ENCODE measurements around the gene RPRD1B. TPM values are rescaled to one million over a fixed set of nuclear protein-coding genes. Genes with fewer than 3 reads are reported as not detected.

Gene RPRD1B
- polyA plus RNA-seq, 1 of the 3 experiments (the other 2 are of a cell fraction) = 11.8 TPM

- peak; percentile 84 for DNase-seq
- CTCF ChIA-PET = interaction anchor here (0.6 to 2.4 kb wide), 11 partner anchors 9 to 93 kb away, joined by 3 to 13 read pairs (median 4); no protein-coding TSS in a partner anchor
- no peaks in the 10 kb centered on the region for H4K20me1 ChIP-seq (ENCODE audit: insufficient read depth)
- H3K79me2 ChIP-seq (ENCODE audit: insufficient read depth) = no peaks in the 10 kb centered on the region
- no peak overlapping the region for H3K4me3 ChIP-seq (ENCODE audit: low read depth in 2 of 2, low read length in 1 of 2)
- no peaks in the 10 kb centered on the region for H3K27me3 ChIP-seq (ENCODE audit: insufficient read depth)
- H3K36me3 ChIP-seq (replicated peaks in 1 of 2; ENCODE audit: control insufficient read depth in 1 of 2, insufficient read depth in 2 of 2, low read length in 1 of 2) = peaks cover 52 to 62% of the 10 kb centered on the region in 2 experiments
- H3K9me2 ChIP-seq = no peaks in the 10 kb centered on the region
- H3K4me2 ChIP-seq = no peak overlapping the region
- TF ChIP-seq EP300 (IDR thresholded peaks at IDR 0.05; ENCODE audit: borderline replicate concordance in 1 of 2, low read depth in 1 of 2, low read length in 1 of 2) = peak in 1 of 2 experiments; percentile 1; a peak in 1 of 4 replicates
- no peak for TF ChIP-seq SIN3A (IDR thresholded peaks at IDR 0.05; ENCODE audit: borderline replicate concordance, low read depth, low read length)
- TF ChIP-seq NRF1 (IDR thresholded peaks at IDR 0.05; ENCODE audit: low read depth, low read length) = no peak
- 0 out of 2 replicates have a peak, but pooled peaks have one; percentile 8 for TF ChIP-seq RAD21 (IDR thresholded peaks at IDR 0.05; ENCODE audit: low read length)
- TF ChIP-seq MXI1 (IDR thresholded peaks at IDR 0.05; ENCODE audit: low read depth, low read length) = peak; percentile 38; the same call in 1 of the 2 replicates
- peak; percentile 42; the same call in 1 of the 2 replicates for TF ChIP-seq GATA2 (CRISPR knock-in tag; IDR thresholded peaks at IDR 0.05)
- H3F3A ChIP-seq (replicated peaks; ENCODE audit: insufficient read depth) = peaks cover 55% of the 10 kb centered on the region
- peaks cover 19 to 46% of the 10 kb centered on the region in 2 experiments for H3K4me1 ChIP-seq (ENCODE audit: control insufficient read depth in 1 of 2, insufficient read depth in 2 of 2, low read depth in 1 of 2, low read length in 1 of 2)
- H3K27ac ChIP-seq (ENCODE audit: low read depth in 2 of 2, low read length in 1 of 2) = peak overlapping the region; percentile 46 to 91
- no peak overlapping the region for H3K9ac ChIP-seq
- 69% methylated on average over 11 of the region's 12 CpGs for WGBS (ENCODE audit: low lambda C conversion rate)
- no peak overlapping the region for H2AFZ ChIP-seq (ENCODE audit: low read depth)
- POLR2A ChIA-PET = interaction anchor here (1.4 to 1.7 kb wide), 3 partner anchors 11 to 67 kb away, joined by 3 to 5 read pairs (median 4); no protein-coding TSS in a partner anchor
- no peaks in the 10 kb centered on the region for H3K9me3 ChIP-seq
Observed at GRCh38 chr20:38139977-38140753, 106.6 kb downstream of the RPRD1B start.

GRCh38 chr20:38141204-38141888 lies 107.8 kb downstream of the RPRD1B start:
- H3K9ac ChIP-seq = no peak overlapping the region
- H2AFZ ChIP-seq (ENCODE audit: low read depth) = no peak overlapping the region
- no peaks in the 10 kb centered on the region for H3K9me2 ChIP-seq
- no peak for TF ChIP-seq MXI1 (IDR thresholded peaks at IDR 0.05; ENCODE audit: low read depth, low read length)
- TF ChIP-seq USF2 (IDR thresholded peaks at IDR 0.05; ENCODE audit: borderline replicate concordance, low read depth, low read length) = no peak
- TF ChIP-seq, protein P1, sequence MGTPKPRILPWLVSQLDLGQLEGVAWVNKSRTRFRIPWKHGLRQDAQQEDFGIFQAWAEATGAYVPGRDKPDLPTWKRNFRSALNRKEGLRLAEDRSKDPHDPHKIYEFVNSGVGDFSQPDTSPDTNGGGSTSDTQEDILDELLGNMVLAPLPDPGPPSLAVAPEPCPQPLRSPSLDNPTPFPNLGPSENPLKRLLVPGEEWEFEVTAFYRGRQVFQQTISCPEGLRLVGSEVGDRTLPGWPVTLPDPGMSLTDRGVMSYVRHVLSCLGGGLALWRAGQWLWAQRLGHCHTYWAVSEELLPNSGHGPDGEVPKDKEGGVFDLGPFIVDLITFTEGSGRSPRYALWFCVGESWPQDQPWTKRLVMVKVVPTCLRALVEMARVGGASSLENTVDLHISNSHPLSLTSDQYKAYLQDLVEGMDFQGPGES (IDR thresholded peaks at IDR 0.05; ENCODE audit: low read depth, low read length) = no peak
- TF ChIP-seq RXRA (IDR thresholded peaks at IDR 0.05; ENCODE audit: borderline replicate concordance, low read depth) = no peak
- TF ChIP-seq SIN3A (IDR thresholded peaks at IDR 0.05; ENCODE audit: borderline replicate concordance, low read depth, low read length) = no peak
- no peak for TF ChIP-seq JUND (IDR thresholded peaks at IDR 0.05)
- TF ChIP-seq, protein P2, sequence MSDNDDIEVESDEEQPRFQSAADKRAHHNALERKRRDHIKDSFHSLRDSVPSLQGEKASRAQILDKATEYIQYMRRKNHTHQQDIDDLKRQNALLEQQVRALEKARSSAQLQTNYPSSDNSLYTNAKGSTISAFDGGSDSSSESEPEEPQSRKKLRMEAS (IDR thresholded peaks at IDR 0.05; ENCODE audit: low read depth) = no peak
- no peak for TF ChIP-seq PBX3 (IDR thresholded peaks at IDR 0.05)
- no peak for TF ChIP-seq TAF1 (IDR thresholded peaks at IDR 0.05; ENCODE audit: borderline replicate concordance, low read depth, low read length)
- no peak for TF ChIP-seq GABPA (IDR thresholded peaks at IDR 0.05; ENCODE audit: low read depth)
- no peak for TF ChIP-seq NFIC (IDR thresholded peaks at IDR 0.05; ENCODE audit: borderline replicate concordance)
- TF ChIP-seq FOXJ3 (CRISPR knock-in tag; IDR thresholded peaks at IDR 0.05) = no peak
- TF ChIP-seq TEAD4 (IDR thresholded peaks at IDR 0.05; ENCODE audit: borderline replicate concordance, insufficient read depth) = no peak
- peak overlapping the region; percentile 22 to 91; a peak in 2 of 4 replicates for H3K27ac ChIP-seq (ENCODE audit: low read depth in 2 of 2, low read length in 1 of 2)
- DNase-seq = no peak
- peaks cover 18 to 43% of the 10 kb centered on the region in 2 experiments for H3K4me1 ChIP-seq (ENCODE audit: control insufficient read depth in 1 of 2, insufficient read depth in 2 of 2, low read depth in 1 of 2, low read length in 1 of 2)
- CTCF ChIA-PET = interaction anchor here (0.6 to 2.4 kb wide), 10 partner anchors 11 to 104 kb away, joined by 3 to 13 read pairs (median 6); no protein-coding TSS in a partner anchor
- no peaks in the 10 kb centered on the region for H3K79me2 ChIP-seq (ENCODE audit: insufficient read depth)
- no peaks in the 10 kb centered on the region for H3K27me3 ChIP-seq (ENCODE audit: insufficient read depth)
- H3K4me3 ChIP-seq (ENCODE audit: low read depth in 2 of 2, low read length in 1 of 2) = no peak overlapping the region
- H4K20me1 ChIP-seq (ENCODE audit: insufficient read depth) = no peaks in the 10 kb centered on the region
- H3F3A ChIP-seq (replicated peaks; ENCODE audit: insufficient read depth) = peaks cover 67% of the 10 kb centered on the region
- no peak overlapping the region for H3K4me2 ChIP-seq
- H3K36me3 ChIP-seq (replicated peaks in 1 of 2; ENCODE audit: control insufficient read depth in 1 of 2, insufficient read depth in 2 of 2, low read length in 1 of 2) = peaks cover 58 to 59% of the 10 kb centered on the region in 2 experiments
- 89% methylated on average over 23 of the region's 23 CpGs for WGBS (ENCODE audit: low lambda C conversion rate)
- POLR2A ChIA-PET = interaction anchor here (1.4 to 1.7 kb wide), 2 partner anchors 10 to 11 kb away, joined by 3 to 5 read pairs; no protein-coding TSS in a partner anchor
- H3K9me3 ChIP-seq = no peaks in the 10 kb centered on the region
